ENCODE measurements around the gene HJURP. TPM values are rescaled to one million over a fixed set of nuclear protein-coding genes. Genes with fewer than 3 reads are reported as not detected.

The HJURP gene
- total RNA-seq, 2 experiments from 2014 or later, result 139 to 141 TPM

DNA sequence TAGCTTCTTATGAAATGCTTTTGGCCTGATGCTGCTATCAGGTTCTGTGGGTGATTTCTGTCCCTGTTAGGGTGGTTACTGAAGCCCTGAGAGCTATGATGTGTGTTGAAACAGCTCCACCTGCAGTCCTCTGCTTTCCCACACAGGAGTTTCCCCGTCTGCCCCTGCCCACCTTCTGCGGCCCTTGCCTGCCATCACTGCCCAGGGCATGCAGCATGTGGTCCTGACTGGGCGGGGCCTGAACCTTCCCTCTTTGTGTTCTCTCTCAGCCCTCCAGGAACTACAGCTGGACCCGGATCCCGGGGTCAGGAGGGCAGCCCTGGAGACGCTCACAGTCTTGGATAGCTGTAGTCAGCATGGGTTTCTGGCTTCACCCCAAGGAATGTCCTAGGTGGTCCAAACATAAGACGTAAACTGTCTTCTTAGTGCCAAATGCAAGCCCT lies 21.4 kb downstream of the HJURP start:
- Mint-ChIP-seq H3K36me3 (ENCODE audit: low read depth) (peaks cover 35% of the 10 kb centered on the region), H3K9me3 (no peaks in the 10 kb centered on the region), H3K27ac (no peak overlapping the region), H3K4me3 (no peak overlapping the region), H3K27me3 (no peaks in the 10 kb centered on the region), H3K4me1 (peaks cover 8% of the 10 kb centered on the region)
- ChIA-PET CTCF (interaction anchor here (1.3 kb wide), 1 partner anchor 664 kb away, joined by 3 read pairs; the partner anchor contains the start of gene ARL4C), POLR2A (no interaction called here)
- DNase-seq, result no peak

DNA sequence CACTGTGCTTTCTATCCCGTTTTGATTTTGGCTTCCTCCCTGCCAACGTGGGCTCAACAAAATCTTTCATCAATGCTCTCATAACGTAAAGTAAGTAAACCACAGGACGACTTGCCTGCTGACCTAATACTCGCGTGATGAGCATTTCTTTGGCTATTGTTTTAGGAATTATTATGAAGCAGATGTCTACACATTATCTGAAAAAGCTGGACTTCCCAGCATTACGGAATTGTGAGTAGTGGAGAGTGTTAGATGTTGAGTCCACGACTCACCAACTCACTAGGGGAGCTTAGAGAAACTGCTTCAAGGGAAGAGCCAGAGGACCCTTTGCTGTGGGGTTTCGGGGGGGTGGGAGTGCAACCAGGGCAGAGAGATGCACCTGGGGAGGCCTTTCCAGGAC lies 21.9 kb downstream of the HJURP start:
- Mint-ChIP-seq H3K27me3 (no peaks in the 10 kb centered on the region), H3K9me3 (no peaks in the 10 kb centered on the region), H3K4me1 (peaks cover 5% of the 10 kb centered on the region), H3K36me3 (ENCODE audit: low read depth) (peaks cover 31% of the 10 kb centered on the region), H3K4me3 (no peak overlapping the region), H3K27ac (no peak overlapping the region)
- DNase-seq, result no peak
- ChIA-PET CTCF (interaction anchor here (0.9 to 1.3 kb wide), 2 partner anchors 25 to 664 kb away, joined by 3 read pairs; partner anchors contain the start of gene ARL4C), POLR2A (no interaction called here)

DNA sequence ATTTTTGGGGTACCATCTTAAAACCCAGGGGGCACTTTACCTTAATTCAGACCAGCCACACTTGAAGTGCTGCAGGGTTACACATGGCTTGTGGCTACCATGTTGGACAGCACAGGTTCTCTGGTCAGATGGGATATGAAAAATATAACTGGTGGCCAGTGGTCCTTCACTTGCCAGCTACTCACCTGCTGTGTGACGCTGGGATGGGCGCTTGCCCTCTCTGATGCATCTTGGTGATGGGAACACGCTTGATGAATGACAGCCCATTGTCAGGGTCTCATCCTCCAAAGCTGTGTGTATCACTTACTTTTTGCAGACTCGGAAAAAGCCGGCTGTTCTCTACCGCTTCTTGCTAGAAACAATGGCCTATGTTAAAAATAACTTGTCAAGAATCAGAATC lies 22.5 kb downstream of the HJURP start:
- peaks cover 3% of the 10 kb centered on the region for H3K4me1 Mint-ChIP-seq
- H3K9me3 Mint-ChIP-seq, result no peaks in the 10 kb centered on the region
- ChIA-PET CTCF (interaction anchor here (0.9 to 1.0 kb wide), 2 partner anchors 10 to 26 kb away, joined by 3 read pairs; no protein-coding TSS in a partner anchor), POLR2A (no interaction called here)
- H3K27ac Mint-ChIP-seq, result no peak overlapping the region
- H3K4me3 Mint-ChIP-seq, result no peak overlapping the region
- no peak for DNase-seq
- peaks cover 27% of the 10 kb centered on the region for H3K36me3 Mint-ChIP-seq (ENCODE audit: low read depth)
- no peaks in the 10 kb centered on the region for H3K27me3 Mint-ChIP-seq

DNA sequence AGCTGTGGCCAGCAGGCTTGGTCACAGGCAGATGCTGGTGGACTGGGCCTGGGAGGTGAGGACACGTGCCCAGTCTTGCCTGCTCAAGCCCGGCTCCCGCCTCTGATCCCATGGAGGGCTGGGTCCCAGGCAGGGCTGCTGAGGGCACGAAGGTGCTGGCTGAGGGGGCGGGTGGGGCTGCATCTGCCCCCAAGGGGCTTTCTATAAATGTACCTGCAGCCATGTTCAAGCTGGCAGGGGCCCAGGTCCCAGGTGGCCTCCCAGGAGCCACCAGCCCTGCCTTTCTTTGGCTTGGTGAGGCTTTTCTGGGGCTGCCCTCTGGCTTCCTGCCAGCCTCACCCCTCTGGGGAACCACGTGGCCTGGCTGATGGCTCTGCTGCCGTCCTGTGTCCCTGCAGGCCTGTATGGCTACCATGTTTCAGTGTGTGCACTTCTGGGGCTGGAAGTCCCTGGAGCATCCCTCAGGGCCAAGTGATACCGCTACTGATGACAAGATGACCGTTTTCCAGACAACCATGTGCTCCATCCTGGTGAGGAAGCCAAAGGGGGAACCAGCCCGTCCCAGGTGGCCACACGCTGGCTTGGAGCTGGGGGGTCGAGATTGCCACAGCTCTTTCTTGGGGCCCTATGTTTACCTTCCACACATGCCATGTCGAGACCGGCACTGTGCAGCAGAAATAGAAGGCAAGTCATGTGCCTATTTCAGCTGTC lies 23.2 kb downstream of the HJURP start:
- CTCF ChIA-PET, result interaction anchor here (0.6 to 1.0 kb wide), 3 partner anchors 9 to 568 kb away, joined by 3 read pairs; no protein-coding TSS in a partner anchor
- Mint-ChIP-seq H3K27ac (no peak overlapping the region), H3K9me3 (no peaks in the 10 kb centered on the region), H3K4me3 (no peak overlapping the region), H3K4me1 (peaks cover 3% of the 10 kb centered on the region), H3K27me3 (peaks cover 2% of the 10 kb centered on the region), H3K36me3 (ENCODE audit: low read depth) (peaks cover 21% of the 10 kb centered on the region)
- POLR2A ChIA-PET, result no interaction called here
- no peak for DNase-seq

DNA sequence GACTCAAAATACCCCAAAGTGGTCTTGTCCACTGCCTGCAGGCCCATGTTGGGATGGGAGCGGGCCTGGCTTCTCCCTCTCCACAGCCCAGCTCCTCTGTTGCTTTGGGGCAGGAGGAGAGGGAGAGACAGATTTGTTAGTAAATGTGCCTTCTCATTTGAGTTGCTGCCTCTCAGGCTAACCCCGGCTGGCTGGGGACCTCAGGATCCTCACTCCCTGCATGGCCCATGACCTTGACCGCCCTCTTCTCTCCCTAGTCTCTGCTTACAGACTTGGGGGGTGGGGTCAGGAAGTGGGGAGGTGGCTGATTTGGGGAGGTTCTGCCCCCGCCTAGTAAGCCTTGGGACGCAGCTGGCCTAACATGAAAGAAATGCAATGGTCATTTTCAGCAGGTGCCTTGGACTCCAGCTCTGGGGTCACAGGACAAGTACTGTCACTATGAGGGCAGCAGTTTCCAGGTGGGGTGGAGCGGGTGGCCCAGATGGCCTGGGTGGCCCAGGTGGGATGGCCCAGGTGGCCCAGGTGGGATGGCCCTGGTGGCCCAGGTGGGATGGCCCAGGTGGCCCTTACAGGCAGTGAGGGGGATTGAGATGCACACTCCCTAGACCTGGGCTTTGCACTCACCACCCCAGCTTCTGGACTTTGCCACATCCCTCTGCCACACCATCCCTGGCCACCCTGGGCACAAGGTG lies 24.1 kb downstream of the HJURP start:
- peaks cover 12% of the 10 kb centered on the region for H3K36me3 Mint-ChIP-seq (ENCODE audit: low read depth)
- no peak overlapping the region for H3K4me3 Mint-ChIP-seq
- CTCF ChIA-PET, result interaction anchor here (0.6 kb wide), 1 partner anchor 913 kb away, joined by 3 read pairs; no protein-coding TSS in a partner anchor
- DNase-seq, result no peak
- H3K4me1 Mint-ChIP-seq, result peaks cover 3% of the 10 kb centered on the region
- no peaks in the 10 kb centered on the region for H3K9me3 Mint-ChIP-seq
- peaks cover 7% of the 10 kb centered on the region for H3K27me3 Mint-ChIP-seq
- no peak overlapping the region for H3K27ac Mint-ChIP-seq
- POLR2A ChIA-PET, result no interaction called here

DNA sequence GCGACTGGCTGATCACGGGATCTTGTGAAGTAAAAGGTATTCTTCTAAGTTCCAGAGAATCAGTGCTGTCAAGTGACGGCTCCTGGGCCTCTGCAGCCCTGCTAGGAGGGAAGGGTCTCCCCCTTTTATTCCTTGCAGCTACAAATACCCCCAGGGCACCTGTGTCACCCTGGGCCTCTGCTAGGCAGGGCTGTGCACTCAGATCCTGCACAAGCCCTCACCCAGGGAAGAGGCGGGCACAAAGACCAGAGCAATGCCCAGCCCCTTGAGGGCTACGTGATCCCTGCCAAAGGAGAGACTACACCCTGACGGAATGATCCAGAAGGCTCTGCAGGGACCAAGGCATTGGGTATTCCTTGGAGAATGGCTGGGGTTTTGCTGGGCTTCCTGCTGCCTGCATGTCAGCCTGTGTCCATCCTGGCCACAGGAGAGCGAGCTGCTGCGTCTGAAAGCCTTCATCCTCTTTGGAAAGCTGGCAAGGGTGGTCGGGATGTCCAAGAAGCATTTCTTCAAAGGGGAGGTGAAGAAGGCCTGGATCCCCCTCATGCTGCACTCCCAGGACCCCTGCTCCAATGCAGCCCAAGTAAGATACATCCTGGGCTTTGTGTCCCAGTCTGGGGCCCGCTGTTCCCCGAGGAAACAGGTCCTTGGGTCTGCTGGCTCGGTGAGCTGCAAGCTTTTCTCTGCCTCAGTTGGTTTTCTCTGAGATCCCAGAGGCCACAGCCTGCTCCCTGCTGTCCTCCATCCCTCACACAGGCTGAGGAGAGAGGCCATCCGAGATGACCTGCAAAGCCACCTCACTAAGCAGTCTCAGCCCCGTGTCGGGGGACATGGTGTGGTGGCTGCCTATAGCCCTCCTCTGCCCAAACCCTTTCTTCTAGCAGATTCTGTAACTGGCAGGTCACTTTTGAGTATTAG lies 24.9 kb downstream of the HJURP start:
- peaks cover 7% of the 10 kb centered on the region for H3K27me3 Mint-ChIP-seq
- H3K27ac Mint-ChIP-seq, result no peak overlapping the region
- H3K36me3 Mint-ChIP-seq (ENCODE audit: low read depth), result peaks cover 5% of the 10 kb centered on the region
- H3K4me1 Mint-ChIP-seq, result no peaks in the 10 kb centered on the region
- no peak overlapping the region for H3K4me3 Mint-ChIP-seq
- CTCF ChIA-PET, result no interaction called here
- POLR2A ChIA-PET, result no interaction called here
- H3K9me3 Mint-ChIP-seq, result no peaks in the 10 kb centered on the region
- DNase-seq, result no peak

DNA sequence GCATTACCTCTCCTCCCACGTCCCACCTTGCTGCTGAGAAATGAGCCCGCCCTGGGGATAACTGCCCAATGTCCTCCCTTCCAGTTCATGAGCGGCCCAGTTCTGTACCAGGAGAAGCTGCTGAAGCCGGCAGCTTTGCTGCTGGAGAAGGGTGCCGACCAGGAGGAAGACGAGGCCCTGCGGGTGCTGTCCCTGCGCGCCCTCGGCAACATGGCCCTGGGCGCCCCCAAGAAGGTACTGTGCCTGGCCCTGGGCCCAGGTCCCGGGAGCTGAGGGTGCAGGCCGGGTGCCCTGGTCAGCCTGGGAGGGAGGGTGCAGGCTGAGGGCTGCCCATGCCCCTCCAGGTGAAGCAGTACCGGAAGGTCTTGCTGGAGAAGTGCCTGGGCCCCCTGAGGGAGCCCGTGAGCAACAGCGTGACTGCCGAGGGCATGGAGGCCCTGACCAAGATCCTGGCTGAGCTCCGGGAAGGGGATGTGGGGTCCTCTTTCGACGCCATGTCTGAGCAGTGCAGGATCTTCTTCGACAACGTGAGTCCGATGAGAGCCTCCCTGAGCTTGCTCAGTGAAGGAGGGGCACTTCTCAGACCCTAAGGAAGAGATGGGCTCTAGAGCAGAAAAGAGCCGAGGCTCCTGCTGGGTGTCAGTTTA lies 25.7 kb downstream of the HJURP start:
- Mint-ChIP-seq H3K4me3 (no peak overlapping the region), H3K27ac (no peak overlapping the region), H3K27me3 (peaks cover 7% of the 10 kb centered on the region), H3K36me3 (ENCODE audit: low read depth) (no peaks in the 10 kb centered on the region), H3K4me1 (no peaks in the 10 kb centered on the region), H3K9me3 (no peaks in the 10 kb centered on the region)
- ChIA-PET POLR2A (no interaction called here), CTCF (no interaction called here)
- DNase-seq, result no peak

DNA sequence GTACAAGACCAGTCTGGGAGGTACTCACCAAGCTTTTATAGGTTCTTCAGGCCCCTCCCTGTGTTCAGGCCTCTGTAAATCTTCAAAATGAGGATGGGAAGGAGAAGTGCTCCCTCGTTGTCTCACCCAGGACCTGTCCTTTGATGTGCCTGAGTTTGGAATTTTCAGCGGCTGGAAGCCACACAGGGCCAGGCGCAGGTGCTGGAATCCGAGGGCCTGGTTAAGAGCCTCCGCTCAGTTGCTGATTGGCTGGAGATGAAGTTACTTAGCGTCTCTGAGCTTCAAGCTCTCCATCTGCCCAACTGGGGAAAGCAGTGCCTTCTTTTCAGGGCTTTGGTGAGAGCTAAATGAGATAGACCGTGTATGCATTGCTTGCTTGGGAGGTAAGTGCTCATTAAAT lies 30.0 kb downstream of the HJURP start:
- H3K4me3 Mint-ChIP-seq, result no peak overlapping the region
- no peaks in the 10 kb centered on the region for H3K9me3 Mint-ChIP-seq
- H3K36me3 Mint-ChIP-seq (ENCODE audit: low read depth), result no peaks in the 10 kb centered on the region
- ChIA-PET CTCF (interaction anchor here (0.5 to 1.1 kb wide), 2 partner anchors 11 to 1261 kb away, joined by 3 read pairs; no protein-coding TSS in a partner anchor), POLR2A (no interaction called here)
- H3K4me1 Mint-ChIP-seq, result no peaks in the 10 kb centered on the region
- peaks cover 7% of the 10 kb centered on the region for H3K27me3 Mint-ChIP-seq
- no peak for DNase-seq
- no peak overlapping the region for H3K27ac Mint-ChIP-seq

DNA sequence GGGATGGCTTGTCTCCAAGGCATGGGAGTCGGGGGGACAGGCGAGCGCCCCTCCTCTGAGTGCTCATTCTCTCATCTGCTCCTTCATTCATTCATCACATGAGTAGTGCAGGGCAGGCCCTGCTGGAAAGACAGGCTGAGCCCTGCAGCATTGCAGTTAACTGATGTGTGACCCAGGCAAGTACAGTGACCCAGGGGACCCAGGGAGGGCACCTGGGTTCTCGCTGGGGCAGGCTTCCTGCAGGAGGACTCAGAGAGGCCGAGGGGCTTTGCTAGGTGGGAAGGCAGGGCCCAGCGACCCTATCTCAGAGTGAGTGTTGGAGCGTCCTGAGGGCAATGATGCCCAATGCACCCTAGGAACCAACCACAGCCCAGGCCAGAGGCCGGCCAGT lies 30.6 kb downstream of the HJURP start:
- ChIA-PET POLR2A (no interaction called here), CTCF (interaction anchor here (1.1 kb wide), 1 partner anchor 10 kb away, joined by 3 read pairs; no protein-coding TSS in a partner anchor)
- Mint-ChIP-seq H3K27me3 (peaks cover 7% of the 10 kb centered on the region), H3K36me3 (ENCODE audit: low read depth) (no peaks in the 10 kb centered on the region), H3K4me1 (no peaks in the 10 kb centered on the region), H3K27ac (no peak overlapping the region), H3K9me3 (no peaks in the 10 kb centered on the region), H3K4me3 (no peak overlapping the region)
- DNase-seq, result no peak

DNA sequence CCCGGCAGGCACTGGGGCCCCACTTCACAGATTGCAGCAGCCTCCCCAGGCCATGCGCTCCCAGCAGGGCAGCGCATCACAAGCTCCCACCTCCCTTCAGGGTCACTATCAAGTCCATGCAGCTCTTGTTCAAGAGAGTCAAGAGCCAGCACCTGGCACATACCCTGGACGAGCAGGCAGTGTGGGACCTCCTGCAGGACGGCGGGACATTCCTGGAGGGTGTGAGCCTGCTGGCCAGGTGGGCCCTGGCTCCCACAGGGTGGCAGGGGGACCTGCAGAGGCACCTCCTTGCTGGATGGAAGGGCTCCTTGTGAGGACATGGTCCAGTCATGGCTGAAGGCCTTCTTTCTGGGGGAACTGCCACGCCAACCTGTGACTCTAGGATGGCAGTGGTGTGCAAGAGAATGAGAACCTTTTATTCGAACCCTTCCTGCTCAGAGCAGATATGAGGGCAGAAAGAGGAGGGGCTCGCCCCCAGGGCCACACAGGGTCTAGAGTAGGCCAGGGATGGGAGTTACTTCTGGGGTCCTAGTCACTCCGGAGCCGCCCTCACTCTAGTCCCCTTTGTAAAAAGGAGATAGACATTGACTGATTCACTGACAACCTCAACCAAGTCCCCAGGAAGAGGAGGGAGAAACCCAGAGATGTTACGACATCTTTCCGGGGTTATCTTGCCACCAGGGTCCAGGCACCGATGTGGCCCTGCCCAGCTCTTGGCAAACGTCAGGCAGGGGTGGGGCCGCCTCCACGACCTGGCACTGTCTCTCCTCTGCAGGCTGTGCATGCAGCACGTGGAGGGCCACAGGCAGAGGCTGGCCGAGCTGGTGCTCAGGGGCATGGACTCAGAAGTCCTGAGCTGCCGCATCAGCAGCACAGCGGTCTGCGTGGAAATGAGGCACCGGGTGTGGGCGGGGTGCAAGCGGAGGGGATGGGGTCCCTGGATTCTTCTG lies 31.3 kb downstream of the HJURP start:
- no peak overlapping the region for H3K27ac Mint-ChIP-seq
- ChIA-PET CTCF (interaction anchor here (0.9 kb wide), 1 partner anchor 8 kb away, joined by 3 read pairs; no protein-coding TSS in a partner anchor), POLR2A (no interaction called here)
- no peaks in the 10 kb centered on the region for H3K9me3 Mint-ChIP-seq
- no peaks in the 10 kb centered on the region for H3K36me3 Mint-ChIP-seq (ENCODE audit: low read depth)
- H3K4me1 Mint-ChIP-seq, result no peaks in the 10 kb centered on the region
- H3K27me3 Mint-ChIP-seq, result peaks cover 7% of the 10 kb centered on the region
- DNase-seq, result no peak
- H3K4me3 Mint-ChIP-seq, result no peak overlapping the region

DNA sequence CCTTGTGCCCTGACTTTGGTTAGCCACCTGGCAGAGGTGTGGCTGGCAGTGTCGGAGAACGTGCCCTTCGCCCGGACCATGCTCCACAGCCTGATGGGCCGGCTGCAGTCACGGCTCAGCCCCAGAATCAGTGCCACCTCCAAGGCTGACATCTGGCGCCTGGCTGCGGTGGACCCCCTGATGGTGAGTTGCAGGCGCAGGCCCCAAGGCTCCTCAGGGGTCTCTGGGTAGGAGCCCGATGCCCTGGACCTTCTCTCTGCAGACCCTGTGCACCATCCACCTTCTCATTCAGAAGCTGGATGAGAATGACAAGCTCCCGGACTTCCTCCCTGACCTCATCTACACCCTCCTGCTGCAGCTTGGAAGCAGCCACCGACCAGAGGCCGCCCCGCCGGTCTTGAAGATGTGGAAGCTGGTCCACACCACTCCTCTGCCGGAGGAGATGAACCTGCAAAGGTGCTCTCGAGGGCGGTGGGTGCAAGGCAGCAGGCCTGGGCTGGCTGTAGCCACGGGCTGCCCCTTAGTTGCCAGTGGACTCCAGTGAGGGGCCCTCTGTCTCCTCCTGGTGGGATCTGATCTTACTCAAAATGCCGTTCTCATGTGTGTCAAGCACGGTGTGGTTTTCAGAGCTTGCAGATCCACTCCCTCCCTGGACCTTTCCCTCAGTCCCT lies 32.1 kb downstream of the HJURP start:
- Mint-ChIP-seq H3K9me3 (no peaks in the 10 kb centered on the region), H3K27me3 (peaks cover 7% of the 10 kb centered on the region), H3K4me1 (no peaks in the 10 kb centered on the region), H3K27ac (no peak overlapping the region), H3K4me3 (no peak overlapping the region), H3K36me3 (ENCODE audit: low read depth) (no peaks in the 10 kb centered on the region)
- CTCF ChIA-PET, result interaction anchor here (0.9 to 1.5 kb wide), 2 partner anchors 9 to 35 kb away, joined by 3 read pairs; no protein-coding TSS in a partner anchor
- DNase-seq, result no peak
- POLR2A ChIA-PET, result no interaction called here
